ENCODE results near the gene MAF.

The MAF gene

DNA sequence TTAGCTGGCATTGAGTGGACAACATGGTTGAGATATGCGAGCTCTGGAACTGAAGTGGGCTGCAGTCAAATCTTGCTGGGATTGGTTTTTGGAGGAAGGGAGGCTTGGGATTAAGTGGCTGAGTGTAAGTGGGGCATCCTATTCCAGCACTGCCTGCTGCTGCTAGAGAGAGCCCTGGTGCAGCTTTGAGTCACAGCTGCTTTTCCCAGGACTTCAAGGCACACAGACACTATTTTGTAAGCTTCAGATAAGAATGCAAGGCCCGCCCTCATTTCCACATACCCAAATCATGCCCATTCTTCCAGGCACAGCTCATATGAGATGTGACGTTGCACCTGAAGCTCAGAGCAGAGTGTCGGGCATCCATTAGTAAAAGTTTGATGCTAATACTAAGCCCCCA lies 10.2 kb upstream of the MAF start (continued):
- no peak for TF ChIP-seq PPARA (CRISPR knock-in tag; IDR thresholded peaks at IDR 0.05; ENCODE audit: borderline replicate concordance)
- no peak for TF ChIP-seq POU6F1 (CRISPR knock-in tag; IDR thresholded peaks at IDR 0.05; ENCODE audit: borderline replicate concordance, low read depth)
- TF ChIP-seq ZNF70 (CRISPR knock-in tag; IDR thresholded peaks at IDR 0.05), result no peak
- no peak for TF ChIP-seq ZNF8 (CRISPR knock-in tag; IDR thresholded peaks at IDR 0.05)

GRCh38 chr16:79609861-79610260 lies 9.3 kb upstream of the MAF start:
- TF ChIP-seq CREB5 (CRISPR knock-in tag; IDR thresholded peaks at IDR 0.05; ENCODE audit: low read depth) (no peak), ZNF70 (CRISPR knock-in tag; IDR thresholded peaks at IDR 0.05) (no peak)
- no peak for ATAC-seq

DNA sequence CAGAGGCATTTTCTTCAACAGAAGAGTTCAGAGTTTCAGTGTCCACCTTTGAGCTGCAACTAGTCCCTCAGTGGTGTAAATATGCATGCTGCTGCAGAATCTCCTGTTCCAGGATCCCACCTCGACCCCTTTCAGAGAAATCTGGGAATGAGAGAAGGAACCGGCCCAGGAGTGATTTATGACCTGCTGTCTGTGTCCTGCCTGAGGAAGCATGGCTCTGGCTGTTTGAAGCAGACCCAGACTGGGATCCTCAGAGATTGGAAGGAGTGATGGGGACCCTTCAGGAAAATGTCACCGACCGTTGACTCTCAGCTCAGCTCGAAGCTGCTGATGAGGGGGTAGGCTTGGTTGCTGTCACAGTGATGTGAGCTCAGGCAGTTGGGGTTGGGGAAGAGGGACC lies 8.4 kb upstream of the MAF start:
- TF ChIP-seq BACH2 (CRISPR knock-in tag; IDR thresholded peaks at IDR 0.05; ENCODE audit: borderline replicate concordance) (no peak), ARNTL (CRISPR knock-in tag; IDR thresholded peaks at IDR 0.05; ENCODE audit: borderline replicate concordance, low read depth) (no peak), SNAI2 (CRISPR knock-in tag; IDR thresholded peaks at IDR 0.05) (no peak), TCF4 (CRISPR knock-in tag; IDR thresholded peaks at IDR 0.05; ENCODE audit: borderline replicate concordance) (no peak), POU6F1 (CRISPR knock-in tag; IDR thresholded peaks at IDR 0.05; ENCODE audit: borderline replicate concordance, low read depth) (no peak), GLIS3 (CRISPR knock-in tag; IDR thresholded peaks at IDR 0.05) (no peak), ZFP3 (CRISPR knock-in tag; IDR thresholded peaks at IDR 0.05) (no peak), ESRRG (CRISPR knock-in tag; IDR thresholded peaks at IDR 0.05) (no peak), ZNF8 (CRISPR knock-in tag; IDR thresholded peaks at IDR 0.05) (no peak), ZFP30 (CRISPR knock-in tag; IDR thresholded peaks at IDR 0.05) (no peak), TSHZ2 (CRISPR knock-in tag; IDR thresholded peaks at IDR 0.05) (no peak), TOX (CRISPR knock-in tag; IDR thresholded peaks at IDR 0.05; ENCODE audit: borderline replicate concordance) (no peak), CREB5 (CRISPR knock-in tag; IDR thresholded peaks at IDR 0.05; ENCODE audit: low read depth) (no peak), ISL1 (CRISPR knock-in tag; IDR thresholded peaks at IDR 0.05) (no peak)
- TF ChIP-seq, protein P1, sequence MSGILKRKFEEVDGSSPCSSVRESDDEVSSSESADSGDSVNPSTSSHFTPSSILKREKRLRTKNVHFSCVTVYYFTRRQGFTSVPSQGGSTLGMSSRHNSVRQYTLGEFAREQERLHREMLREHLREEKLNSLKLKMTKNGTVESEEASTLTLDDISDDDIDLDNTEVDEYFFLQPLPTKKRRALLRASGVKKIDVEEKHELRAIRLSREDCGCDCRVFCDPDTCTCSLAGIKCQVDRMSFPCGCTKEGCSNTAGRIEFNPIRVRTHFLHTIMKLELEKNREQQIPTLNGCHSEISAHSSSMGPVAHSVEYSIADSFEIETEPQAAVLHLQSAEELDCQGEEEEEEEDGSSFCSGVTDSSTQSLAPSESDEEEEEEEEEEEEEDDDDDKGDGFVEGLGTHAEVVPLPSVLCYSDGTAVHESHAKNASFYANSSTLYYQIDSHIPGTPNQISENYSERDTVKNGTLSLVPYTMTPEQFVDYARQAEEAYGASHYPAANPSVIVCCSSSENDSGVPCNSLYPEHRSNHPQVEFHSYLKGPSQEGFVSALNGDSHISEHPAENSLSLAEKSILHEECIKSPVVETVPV (CRISPR knock-in tag; IDR thresholded peaks at IDR 0.05), result no peak
- no peak for ATAC-seq

DNA sequence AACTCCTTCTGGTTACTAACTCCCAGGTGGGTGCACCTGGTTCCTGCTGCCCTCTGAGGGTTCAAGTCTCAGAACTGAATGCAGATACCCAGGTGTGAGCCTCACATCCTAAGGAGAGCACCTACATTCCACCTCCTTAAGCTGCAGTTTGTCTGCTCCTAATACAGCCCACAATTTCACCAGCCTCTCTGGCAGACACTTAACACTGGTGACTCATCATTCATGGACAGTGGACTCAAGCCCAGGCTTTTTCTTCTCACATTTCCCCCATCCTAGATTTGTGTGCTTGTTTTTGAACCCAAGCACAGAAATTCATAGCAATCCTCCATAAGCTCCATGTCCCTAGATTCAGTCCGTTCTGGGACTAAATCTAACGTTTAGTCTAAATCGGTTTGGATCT lies 7.0 kb upstream of the MAF start:
- TF ChIP-seq ISL1 (CRISPR knock-in tag; IDR thresholded peaks at IDR 0.05) (no peak), ZNF70 (CRISPR knock-in tag; IDR thresholded peaks at IDR 0.05) (no peak), BACH2 (CRISPR knock-in tag; IDR thresholded peaks at IDR 0.05; ENCODE audit: borderline replicate concordance) (no peak), ZC3H10 (CRISPR knock-in tag; IDR thresholded peaks at IDR 0.05) (no peak)
- ATAC-seq, result no peak
